SIG-M5 (cell line): ENCODE data around the gene ALKBH1.
"Not testable (repeated sequence)": the region's sequence is repeated elsewhere in the genome, so short reads cannot be mapped to it uniquely, and the experiment has no call there.

Source experiments
- DNase-seq: peaks from one replicate; lab custom pipeline; 2025; lab: John Stamatoyannopoulos, UW

The ALKBH1 gene, protein sequence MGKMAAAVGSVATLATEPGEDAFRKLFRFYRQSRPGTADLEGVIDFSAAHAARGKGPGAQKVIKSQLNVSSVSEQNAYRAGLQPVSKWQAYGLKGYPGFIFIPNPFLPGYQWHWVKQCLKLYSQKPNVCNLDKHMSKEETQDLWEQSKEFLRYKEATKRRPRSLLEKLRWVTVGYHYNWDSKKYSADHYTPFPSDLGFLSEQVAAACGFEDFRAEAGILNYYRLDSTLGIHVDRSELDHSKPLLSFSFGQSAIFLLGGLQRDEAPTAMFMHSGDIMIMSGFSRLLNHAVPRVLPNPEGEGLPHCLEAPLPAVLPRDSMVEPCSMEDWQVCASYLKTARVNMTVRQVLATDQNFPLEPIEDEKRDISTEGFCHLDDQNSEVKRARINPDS

DNA sequence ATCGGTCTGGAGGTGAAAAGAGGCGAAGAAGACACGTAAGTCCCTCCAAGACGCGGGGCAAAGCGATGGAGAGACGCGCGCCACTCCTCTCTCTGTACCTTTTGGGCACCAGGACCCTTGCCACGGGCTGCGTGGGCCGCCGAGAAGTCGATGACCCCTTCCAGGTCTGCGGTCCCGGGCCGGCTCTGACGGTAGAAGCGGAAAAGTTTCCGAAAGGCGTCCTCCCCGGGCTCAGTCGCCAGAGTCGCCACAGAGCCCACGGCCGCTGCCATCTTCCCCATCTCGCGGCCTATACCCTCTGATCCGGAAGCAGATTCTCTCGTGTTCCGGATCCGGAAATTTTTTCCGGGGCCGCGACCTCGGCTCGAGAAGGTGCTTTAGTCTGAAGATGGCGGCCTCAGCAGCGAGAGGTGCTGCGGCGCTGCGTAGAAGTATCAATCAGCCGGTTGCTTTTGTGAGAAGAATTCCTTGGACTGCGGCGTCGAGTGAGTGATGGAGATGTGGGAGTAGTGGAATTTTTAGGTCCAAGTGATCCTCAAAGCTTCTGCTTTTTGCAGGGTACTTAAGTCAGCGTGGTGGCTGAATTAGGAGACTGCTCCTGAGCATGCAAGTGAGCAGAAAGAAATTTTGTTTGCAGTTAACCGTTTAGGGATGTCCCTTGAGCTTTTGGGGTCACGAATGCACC lies at the start of gene ALKBH1, which contains the start of gene SLIRP:
Gene ALKBH1, minus strand, starts transcription at position 300 of the 685 bp plus-strand sequence. Its CDS starts 19 bp downstream, at position 281.
Gene SLIRP, plus strand, starts transcription at position 380 of the 685 bp plus-strand sequence. Its CDS starts 9 bp downstream, at position 389.
- no peak for DNase-seq

DNA sequence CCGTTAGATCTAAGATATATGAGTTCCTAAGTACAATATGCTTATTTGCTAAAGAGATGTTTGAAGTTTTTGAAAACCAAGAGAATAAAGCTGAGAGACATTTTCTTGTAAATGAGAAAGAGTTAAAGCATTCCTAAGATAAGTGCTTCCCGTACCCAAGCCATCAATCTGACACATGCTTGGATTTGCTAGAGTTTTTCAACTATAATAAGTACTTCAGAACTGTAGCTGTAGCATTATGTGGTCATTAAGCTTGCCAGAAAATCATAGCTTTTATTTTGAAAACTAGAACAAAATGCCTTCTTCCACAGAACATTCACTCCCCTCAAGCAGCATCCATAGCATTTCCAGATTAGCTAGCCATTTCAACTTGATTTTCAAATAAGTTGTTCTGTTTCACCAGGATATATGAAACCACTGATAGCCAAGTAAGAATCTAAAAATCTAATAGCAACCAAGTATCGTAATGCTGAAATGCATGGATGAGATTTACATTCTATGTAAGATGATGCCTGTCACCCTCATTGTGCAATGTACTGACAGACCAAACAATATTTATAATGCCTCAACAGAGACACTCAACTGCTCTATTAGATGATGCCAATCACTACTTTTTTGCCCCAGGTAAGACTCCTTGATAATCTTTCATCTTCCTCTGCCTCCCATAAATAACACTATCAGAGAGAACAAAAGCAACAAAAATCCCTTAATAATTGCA lies 45.1 kb upstream of the ALKBH1 start:
- no peak for DNase-seq

DNA sequence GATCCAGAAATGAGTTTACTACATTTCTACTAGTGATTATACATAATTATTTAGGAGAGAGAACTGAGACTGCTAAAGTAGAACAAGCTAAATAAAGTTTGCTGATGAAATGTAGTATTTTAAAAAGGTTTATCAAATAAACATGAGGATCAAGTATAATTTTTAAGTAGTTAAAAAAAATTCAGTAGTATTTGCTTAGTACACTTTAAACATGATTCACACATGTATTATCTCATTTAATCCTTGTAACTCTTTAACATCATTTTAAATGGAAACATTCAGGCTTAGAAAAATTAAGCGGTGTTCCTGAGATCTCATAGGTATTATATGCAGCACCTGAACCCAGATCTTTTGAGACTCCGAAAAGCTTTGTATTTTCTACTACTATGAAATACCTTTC lies 44.4 kb upstream of the ALKBH1 start:
- no peak for DNase-seq

DNA sequence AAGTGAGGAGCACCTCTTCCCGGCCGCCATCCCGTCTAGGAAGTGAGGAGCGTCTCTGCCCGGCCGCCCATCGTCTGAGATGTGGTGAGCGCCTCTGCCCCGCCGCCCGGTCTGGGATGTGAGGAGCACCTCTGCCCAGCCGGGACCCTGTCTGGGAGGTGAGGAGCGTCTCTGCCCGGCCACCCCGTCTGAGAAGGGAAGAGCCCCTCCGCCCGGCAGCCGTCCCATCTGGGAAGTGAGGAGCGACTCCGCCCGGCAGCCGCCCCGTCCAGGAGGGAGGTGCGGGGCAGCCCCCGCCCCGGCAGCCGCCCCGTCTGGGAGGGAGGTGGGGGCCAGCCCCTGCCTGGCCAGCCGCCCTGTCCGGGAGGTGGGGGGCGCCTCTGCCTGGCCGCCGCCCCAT lies 39.6 kb upstream of the ALKBH1 start:
- DNase-seq, result not testable (repeated sequence)

DNA sequence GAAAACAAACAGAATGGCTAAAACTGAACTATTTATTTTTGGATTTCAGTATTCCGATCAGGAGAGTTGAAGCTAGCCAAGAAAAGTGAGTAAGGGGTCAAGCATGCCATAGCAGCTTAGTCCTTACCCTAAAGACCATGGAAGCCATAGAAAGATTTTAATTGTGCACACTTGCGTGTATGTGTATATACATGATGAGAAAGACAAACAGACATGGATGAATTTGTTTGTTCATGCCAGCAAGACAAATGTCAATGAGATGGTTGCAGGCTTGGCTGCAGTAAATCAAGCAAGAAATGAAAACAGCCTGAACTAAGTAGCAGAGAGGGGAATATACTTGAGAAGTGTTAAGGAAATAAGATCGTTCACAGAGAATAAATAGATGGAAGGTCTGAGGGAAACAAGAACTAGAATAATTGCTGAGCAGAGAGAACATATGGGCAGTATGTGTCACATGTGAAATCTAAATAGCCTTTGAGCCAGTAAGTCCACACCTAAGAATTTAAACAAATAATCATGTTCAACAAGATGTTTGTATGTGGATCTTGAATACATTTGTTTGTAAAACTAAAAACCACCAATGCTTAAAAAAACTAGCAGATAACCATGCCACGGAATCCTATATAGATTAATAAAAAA lies 38.4 kb upstream of the ALKBH1 start:
- DNase-seq, result no peak

DNA sequence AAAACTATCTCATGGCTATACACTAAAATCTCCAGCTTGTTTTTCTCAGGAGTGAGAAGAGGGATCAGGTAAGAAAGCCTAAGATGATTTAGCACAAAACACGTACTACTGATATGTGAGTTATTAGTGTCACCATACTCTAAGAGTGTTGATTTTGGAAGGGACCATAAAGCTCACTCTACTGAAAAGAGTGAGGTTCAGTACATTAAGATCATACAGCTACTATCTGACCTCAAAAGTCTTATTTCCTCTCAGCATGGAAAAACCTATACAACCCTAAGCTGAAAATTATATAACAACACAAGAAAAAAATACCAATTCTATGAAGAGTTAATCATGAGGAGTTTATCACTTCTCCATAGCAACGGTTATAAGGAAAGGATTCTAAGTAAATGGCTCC lies 33.6 kb upstream of the ALKBH1 start:
- no peak for DNase-seq

DNA sequence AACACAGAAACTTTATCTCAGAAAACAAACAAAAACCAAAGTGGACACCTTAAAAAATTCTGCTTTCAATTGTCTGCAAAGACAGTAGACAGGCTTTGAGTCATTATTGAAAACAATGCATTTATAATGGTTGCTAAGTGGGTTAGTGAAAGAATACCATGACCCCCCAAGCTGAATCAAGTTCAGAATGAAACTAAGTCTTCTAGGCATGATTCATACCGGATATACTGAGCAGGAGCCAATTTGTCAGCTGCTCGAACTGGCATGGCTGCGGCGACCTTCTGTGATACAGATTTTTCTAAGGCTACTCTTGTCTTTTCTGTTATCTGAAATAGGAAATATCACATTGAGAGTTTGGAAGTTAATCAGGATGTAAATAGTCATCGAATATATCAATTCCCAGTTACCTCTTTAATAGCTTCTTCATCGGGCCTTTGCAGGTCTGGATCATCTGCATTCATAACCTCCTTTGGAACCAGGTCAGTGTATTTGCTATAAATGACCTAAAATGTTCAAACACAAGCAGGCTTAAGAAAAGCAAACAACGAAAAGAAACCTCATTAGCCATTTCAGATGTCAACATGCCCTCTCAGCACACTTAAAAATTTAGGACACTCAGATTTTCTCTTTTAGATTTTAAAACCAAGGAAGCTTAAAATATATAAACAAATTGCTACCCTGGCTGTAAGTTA lies 30.9 kb upstream of the ALKBH1 start:
- DNase-seq, result no peak

DNA sequence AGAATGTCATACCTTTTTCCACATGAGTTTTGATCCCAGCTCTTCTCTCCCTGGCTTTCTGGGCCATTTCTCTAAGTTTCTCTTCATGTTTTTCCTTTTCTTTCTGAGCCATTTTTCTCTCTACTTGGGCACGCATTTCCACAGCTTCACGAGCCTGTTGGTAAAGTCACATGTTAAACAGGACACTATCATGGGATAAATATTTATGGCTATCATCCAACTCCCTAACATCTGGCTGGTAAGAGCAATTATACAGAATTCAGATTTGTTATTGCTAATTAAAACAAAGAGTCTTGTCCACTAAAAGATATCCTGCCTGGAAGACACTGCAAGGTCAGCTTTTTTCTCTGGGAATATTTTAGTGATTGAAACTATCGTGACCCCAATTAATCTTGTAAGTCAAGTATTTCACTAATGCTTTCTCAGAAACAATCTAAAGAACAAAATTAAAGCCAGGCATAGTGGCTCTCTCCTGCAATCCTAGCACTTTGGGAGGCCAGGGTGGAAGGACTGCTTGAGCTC lies 23.2 kb upstream of the ALKBH1 start:
- no peak for DNase-seq

DNA sequence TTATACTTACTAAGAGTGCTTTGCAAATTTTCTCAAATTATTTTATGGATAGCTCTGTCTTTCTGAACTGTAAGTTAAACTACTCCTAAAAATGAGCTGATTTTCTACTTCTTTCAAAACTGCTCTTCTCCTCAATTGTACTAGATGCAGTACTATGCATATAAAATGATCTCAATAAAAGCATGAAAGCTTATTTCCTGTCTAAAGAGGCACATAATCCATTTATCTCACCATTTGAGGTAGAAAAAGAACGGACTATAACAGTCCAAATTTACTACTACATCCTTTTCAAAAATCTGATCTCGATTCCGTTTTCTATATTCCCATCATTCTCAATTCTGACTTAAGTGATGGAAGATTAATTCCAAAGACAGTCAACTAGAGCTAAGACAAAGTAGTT lies 14.5 kb upstream of the ALKBH1 start:
- no peak for DNase-seq

DNA sequence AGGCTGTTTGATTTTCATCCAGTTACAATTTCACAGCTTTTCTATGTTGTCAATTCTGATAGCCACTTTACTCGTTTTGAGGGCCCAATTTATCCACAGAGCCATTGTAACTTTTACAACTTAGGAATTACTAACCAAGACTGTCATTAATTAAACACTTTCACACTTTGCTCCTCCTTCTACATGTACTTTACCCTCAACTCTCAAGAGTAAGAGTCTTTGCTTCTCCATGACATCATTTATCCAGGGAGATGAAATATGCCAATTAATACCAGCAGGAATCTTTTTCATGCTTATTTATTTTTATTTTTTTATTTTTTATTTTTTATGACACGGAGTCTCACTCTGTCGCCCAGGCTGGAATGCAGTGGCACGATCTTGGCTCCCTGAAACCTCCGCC lies 13.6 kb upstream of the ALKBH1 start:
- DNase-seq, result no peak

DNA sequence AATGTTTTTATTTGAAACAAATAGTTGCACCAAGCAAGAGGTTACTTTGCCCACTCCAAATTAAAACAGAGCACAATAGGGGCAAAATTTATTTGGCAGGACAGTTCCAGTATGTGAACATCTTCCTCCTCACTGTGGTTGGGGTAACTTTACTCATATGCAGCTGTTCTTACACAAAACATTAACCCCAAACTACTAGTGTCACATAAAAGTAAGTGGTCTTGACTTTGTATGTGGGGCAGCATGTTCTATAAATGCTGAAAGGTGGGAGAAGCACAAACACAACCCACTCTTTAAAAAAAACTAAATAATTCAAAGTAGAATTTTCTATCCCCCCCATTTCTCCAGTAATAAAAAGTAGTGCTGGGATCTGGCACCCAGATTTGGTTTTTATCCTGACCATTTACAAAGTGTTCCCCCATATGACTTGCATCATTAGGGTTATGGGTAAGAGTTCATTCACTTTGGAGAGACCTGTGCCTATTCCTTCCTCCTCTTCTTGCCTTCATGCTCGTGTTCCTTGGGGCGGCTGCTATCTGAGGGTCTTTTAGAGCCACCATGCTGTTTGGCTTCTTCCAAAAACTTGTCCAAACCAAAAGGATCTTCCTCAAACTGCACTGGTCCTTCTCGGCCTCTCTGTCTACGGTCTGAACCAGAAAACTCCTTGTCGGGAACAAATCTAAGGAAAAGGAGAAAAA lies 9.9 kb upstream of the ALKBH1 start:
- DNase-seq, result no peak

DNA sequence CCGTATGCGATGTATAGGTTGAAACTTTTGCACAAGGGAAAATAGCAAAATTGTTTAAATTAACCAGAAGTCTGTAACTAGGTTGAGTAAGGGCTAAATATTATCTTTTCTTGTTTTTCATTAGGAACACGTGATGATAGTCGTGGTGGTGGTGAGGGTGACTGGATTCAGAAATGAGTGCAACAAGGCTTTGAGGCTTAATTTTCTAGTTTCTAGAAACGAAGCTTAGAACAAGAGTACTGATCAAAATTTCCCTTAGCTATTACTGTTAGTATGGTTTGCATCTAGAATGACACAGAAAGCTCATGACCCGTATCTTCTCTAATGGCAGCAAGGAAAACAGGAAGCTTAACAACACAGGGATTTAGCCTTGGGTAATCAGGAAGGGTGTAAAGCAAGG lies 7.1 kb upstream of the ALKBH1 start:
- DNase-seq, result no peak

DNA sequence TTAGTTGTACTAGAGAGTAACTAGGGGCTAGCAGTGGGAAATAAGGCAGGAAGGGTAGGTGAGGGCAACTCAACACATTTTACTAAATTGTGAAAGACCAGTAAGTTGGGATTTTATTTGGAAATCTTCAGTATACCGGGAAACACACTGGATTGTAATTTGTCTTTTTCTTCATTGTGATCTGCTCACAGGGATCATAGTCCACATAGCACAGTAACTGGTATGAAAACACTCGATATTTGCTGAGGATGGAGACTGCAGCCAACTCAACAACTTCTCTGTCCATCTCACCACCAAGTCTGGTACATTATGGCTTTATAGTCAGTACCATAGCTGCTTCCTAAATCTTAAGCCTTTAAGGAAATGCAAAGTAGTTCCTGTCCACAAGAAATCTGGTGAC lies 2.5 kb upstream of the ALKBH1 start:
- no peak for DNase-seq

DNA sequence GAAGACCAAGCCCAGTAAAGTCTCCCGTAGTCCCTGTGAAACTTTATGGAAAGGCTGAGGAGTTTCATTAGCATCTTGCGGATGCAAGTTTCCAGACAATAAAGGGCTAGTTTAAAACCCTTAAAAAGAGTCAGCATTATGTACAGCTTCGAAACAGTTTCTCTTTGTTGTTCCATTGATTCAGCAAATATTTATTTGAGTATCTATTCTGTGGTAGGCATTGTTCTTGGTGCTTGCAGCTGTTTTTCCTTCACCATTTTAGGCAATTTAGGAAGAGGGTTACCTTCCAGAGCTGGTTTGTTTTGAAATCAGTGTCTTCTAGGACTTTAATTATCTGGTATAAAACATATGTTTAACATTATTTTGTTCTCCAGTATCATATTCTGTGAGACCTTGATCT lies 1.6 kb upstream of the ALKBH1 start:
- no peak for DNase-seq

DNA sequence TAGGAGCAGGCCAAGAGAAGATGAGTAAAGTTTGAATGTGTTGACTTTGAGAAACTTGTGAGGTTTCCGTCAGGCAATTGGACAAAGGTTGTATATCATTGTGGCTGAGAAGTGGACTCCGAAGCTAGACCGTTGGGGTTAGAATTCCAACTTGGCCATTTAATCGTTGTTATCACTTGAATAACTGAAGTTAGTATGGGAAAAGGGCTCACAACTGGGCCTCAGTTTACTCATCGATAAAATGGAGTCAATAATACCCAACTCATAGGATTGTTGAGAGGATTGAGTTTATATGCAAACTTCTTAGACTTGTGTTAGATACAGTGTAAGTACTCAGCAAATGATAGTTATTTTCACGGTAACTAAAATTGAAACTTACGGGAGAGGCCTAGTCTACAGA lies 926 bp upstream of the ALKBH1 start:
- no peak for DNase-seq

DNA sequence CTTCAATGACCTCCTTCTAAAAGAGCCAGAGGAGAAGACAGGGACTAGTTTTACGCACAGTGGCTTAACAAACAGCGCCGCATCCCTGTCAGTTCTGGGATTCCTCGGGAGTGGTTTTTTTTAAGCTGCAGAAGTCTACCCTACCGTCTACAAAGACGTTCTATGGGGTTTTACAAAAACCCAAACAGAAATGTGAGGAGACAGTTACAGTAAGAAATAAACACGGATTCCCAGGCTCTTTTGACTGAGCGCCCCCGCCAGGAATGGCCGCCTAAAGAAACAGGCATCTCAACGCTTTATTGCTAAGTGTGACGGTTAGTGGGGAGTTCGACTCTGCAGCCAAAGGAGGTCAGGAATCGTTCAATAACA lies 484 bp downstream of the ALKBH1 start:
- no peak for DNase-seq

DNA sequence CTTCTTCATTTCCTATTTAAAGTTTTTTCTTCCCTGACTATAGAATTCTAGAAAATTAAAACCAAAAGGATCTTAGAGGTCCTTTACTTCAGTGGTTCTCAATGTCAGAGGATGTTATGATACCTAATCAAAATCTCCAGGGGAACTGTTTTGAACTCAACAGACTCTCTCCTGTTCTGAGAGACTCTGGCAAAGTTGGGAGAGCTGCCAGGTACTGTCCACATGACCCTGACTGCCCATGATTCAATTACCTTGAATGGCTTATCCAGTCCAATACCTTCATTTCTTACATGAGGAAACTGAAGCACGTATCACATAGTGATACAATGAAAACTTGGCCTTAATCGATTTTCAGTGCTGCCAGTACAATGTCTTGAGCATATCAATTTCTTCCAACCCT lies 16.6 kb downstream of the ALKBH1 start:
- no peak for DNase-seq

DNA sequence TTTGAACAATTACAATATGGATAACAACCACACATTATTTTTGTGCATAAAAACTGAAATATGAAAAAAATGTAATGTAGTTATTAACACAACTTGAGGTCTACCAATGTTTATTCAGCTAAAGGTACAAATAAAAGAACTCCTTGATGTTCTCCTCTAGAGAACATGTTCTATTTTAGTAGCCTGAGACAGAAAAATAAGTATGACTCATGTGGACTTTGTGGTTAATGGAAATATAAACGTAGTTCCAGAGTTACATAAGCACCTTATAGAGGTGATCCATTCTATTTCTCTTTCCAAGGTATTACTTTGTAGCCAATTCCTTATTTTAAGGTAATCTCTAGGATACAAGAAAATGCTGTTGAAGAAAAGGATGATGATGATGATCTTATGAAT lies 25.7 kb downstream of the ALKBH1 start:
- no peak for DNase-seq

DNA sequence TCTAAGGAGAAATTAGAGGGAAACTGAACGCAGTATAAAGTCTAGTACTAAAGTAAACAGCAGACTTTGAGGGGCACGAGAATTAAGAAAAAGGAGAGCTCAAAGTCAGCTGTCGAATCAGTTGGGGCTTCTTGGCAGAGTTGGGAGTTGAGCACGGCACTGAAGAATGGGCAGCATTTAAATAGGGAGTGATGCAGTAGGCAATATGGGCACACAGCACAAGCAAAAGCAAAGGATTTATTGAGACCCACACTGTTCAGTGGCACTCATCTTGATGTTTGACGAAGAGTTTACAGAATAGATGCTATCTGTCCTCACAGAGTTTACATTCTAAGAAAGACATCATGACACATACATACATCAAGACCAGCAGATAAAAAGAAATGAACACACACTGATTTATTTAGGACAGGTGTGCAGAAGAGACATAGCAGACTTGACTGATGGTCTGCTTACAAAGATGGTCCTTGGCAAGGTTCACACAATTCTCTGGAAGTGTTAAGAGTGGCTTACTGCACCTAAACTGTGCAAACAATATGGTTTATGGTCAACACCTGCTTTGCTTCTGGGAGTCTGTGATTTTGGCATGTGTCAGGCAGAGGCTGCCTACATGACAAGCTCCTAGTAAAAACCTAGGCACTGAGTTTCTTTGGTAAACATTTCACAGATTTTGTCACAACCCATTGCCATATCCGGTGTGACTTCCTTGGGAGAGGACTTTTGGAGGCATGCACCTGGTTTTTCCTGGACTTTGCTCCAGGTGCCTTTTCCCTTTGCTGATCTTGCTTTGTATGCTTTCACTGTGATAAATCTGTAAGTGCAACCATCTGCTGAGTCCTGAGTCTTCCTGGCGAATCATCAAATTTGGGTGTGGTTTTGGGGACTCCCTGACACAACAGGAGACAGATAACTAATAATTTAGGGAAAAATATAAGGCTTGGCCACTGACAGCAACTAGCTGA lies 26.3 kb downstream of the ALKBH1 start:
- DNase-seq, result no peak

DNA sequence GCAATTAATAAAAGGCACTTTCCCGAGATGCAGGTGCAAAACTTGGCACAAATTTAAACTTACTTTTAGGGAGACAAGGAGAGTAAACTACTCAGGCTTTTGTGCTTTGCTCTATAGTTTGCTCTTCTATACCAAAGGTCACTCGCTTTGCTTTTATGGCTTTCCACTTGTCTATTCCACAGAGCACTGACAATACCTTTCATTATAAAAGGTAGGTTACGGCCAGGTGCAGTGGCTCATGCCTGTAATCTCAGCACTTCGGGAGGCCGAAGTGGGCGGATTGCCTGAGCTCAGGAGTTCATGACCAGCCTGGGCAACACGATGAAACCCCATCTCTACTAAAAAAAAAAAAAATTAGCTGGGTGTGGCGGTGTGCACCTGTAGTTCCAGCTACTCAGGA lies 32.9 kb downstream of the ALKBH1 start:
- no peak for DNase-seq
